Panc1 (cell line): ENCODE measurements around the gene ZNF414. TPM values are rescaled to one million over a fixed set of nuclear protein-coding genes. Genes with fewer than 3 reads are reported as not detected.

Source experiments
- ATAC-seq: fragments of 200-7000 bp; cut with Tn5 transposase; 2 replicates; pipeline ENCODE4 v1.9.1; 2020; ENCODE audit warnings: mild to moderate bottlenecking, moderate library complexity
- BruUV-seq: library from RNA; stranded (reverse); fragments of 400-500 nt; replicated peaks from 2 replicates; lab custom pipeline; 2021; lab: Mats Ljungman, UMichigan
- CTCF ChIA-PET: fragments of 300-600 bp; sonication (Branson Sonifier 250); formaldehyde crosslinking; loops from one replicate; lab custom pipeline; 2022; ENCODE audit warnings: antibody characterized with exemption; lab: Charles Lee
- POLR2A ChIA-PET: fragments of 300-600 bp; sonication (Branson Sonifier 250); formaldehyde crosslinking; loops from one replicate; lab custom pipeline; 2022; ENCODE audit warnings: antibody characterized with exemption; lab: Charles Lee
- DNase-seq: peaks from one replicate; pipeline ENCODE4 v3.0.0-alpha.2; 2010; ENCODE audit warnings: low read depth, low spot score
- H3K27ac ChIP-seq: 2 replicates; pipeline ENCODE4 v1.5.1; 2011; ENCODE audit warnings: mild to moderate bottlenecking, low read length, inconsistent platforms
- H3K27me3 ChIP-seq: fragments of 200-500 bp; sonication (Bioruptor generic); 2 replicates; pipeline ENCODE4 v1.6.0; 2014; ENCODE audit warnings: low read length, inconsistent platforms; ENCODE audit not compliant: control insufficient read depth, insufficient read depth
- H3K36me3 ChIP-seq: fragments of 200-500 bp; sonication (Bioruptor generic); 2 replicates; pipeline ENCODE4 v1.5.1; 2014; ENCODE audit warnings: inconsistent platforms, mild to moderate bottlenecking, low read length, moderate library complexity; ENCODE audit not compliant: control insufficient read depth, insufficient read depth
- H3K4me1 ChIP-seq: 2 replicates; pipeline ENCODE4 v1.5.1; 2011; ENCODE audit warnings: inconsistent platforms, mild to moderate bottlenecking, low read length, moderate library complexity; ENCODE audit not compliant: control insufficient read depth, insufficient read depth
- H3K4me3 ChIP-seq, 2 experiments: 2 replicates each; pipeline ENCODE4 v1.5.1; 2011 to 2012; ENCODE audit warnings: low read depth in 2 of 2, low read length in 2 of 2, mild to moderate bottlenecking in 2 of 2, inconsistent platforms in 1 of 2, moderate library complexity in 1 of 2
- H3K9me3 ChIP-seq: fragments of 200-500 bp; sonication (Bioruptor generic); 2 replicates; pipeline ENCODE4 v1.5.1; 2014; ENCODE audit warnings: low read depth, mild to moderate bottlenecking, inconsistent platforms, low read length, moderate library complexity; ENCODE audit not compliant: control insufficient read depth, insufficient read depth
- CTCF ChIP-seq: fragments of 450-650 bp; IDR thresholded peaks from 2 replicates; pipeline ENCODE4 v1.5.1; 2017; ENCODE audit warnings: mild to moderate bottlenecking
- POLR2AphosphoS5 ChIP-seq: IDR thresholded peaks from 2 replicates; pipeline ENCODE4 v1.6.1; 2012; ENCODE audit warnings: mild to moderate bottlenecking, low read depth, low read length, moderate library complexity
- REST ChIP-seq, 2 experiments: IDR thresholded peaks; 2 replicates each; pipeline ENCODE4 v1.6.1; 2011 to 2012; ENCODE audit warnings: low read depth in 2 of 2, control low read depth in 1 of 2, low read length in 1 of 2, mild to moderate bottlenecking in 1 of 2, moderate library complexity in 1 of 2; ENCODE audit not compliant: insufficient read depth in 1 of 2
- SIN3A ChIP-seq: IDR thresholded peaks from 2 replicates; pipeline ENCODE4 v1.6.1; 2012; ENCODE audit warnings: low read depth, mild to moderate bottlenecking, low read length, moderate library complexity, borderline replicate concordance; ENCODE audit not compliant: insufficient read depth
- TCF7L2 ChIP-seq: IDR thresholded peaks from 2 replicates; pipeline ENCODE4 v1.6.1; 2011; ENCODE audit warnings: mild to moderate bottlenecking, low read depth, low read length, inconsistent platforms
- in situ Hi-C: cut with HindIII; loops from 2 replicates; pipeline ENCODE4 v1.10.0; 2016; ENCODE audit warnings: low sequenced_read_pairs, low pct_unique_long_range_greater_than_20kb
- intact Hi-C: fragments of 100-400 bp; cut with micrococcal nuclease; formaldehyde crosslinking; loops from one replicate; pipeline ENCODE4 v1.10.0; 2022; ENCODE audit not compliant: unreplicated experiment
- total RNA-seq: library from RNA; stranded (reverse); gene quantifications from one replicate; pipeline ENCODE4 v1.2.1, GENCODE V29; 2021; ENCODE audit not compliant: unreplicated experiment

ZNF414 gene
- total RNA-seq, 1 experiment from 2014 or later: 37.1 TPM

- ChIA-PET POLR2A (interaction anchor here (0.5 kb wide), 1 partner anchor 92 kb away, joined by 4 read pairs; no protein-coding TSS in a partner anchor), CTCF (no interaction called here)
- H3K9me3 ChIP-seq: no peaks in the 10 kb centered on the region
- TF ChIP-seq CTCF: peak; percentile 61; the same call in 1 of the 2 replicates
- no peak for TF ChIP-seq POLR2AphosphoS5
- peak overlapping the region; percentile 61 for H3K27ac ChIP-seq
- no peaks in the 10 kb centered on the region for H3K4me1 ChIP-seq
- intact Hi-C loops (no loop called here), in situ Hi-C loops (no loop called here)
- BruUV-seq: no TSS peak
- ATAC-seq: peak; percentile 71
- H3K27me3 ChIP-seq: no peaks in the 10 kb centered on the region
- H3K36me3 ChIP-seq: no peaks in the 10 kb centered on the region
- H3K4me3 ChIP-seq: peak overlapping the region; percentile 49 to 54
- no peak for DNase-seq
These were observed 7.5 kb downstream of the ZNF414 start for GRCh38 chr19:8506402-8506957.

GRCh38 chr19:8505680-8506401 lies 8.1 kb downstream of the ZNF414 start:
- CTCF ChIA-PET: interaction anchor here (0.7 kb wide), 1 partner anchor 154 kb away, joined by 3 read pairs; no protein-coding TSS in a partner anchor
- H3K27me3 ChIP-seq: no peaks in the 10 kb centered on the region
- peak overlapping the region; percentile 61 for H3K27ac ChIP-seq
- ATAC-seq (peak; percentile 89), DNase-seq (no peak)
- no peaks in the 10 kb centered on the region for H3K4me1 ChIP-seq
- in situ Hi-C loops (no loop called here), intact Hi-C loops (no loop called here)
- peak overlapping the region; percentile 49 to 54 for H3K4me3 ChIP-seq
- TF ChIP-seq CTCF (peak; percentile 88), TCF7L2 (no peak), REST (IDR thresholded peaks at IDR 0.05; ENCODE audit: insufficient read depth in 1 of 2, low read depth in 2 of 2, low read length in 1 of 2) (no peak), SIN3A (no peak), POLR2AphosphoS5 (0 out of 2 replicates have a peak, but pooled peaks have one; percentile 49)
- H3K36me3 ChIP-seq: no peaks in the 10 kb centered on the region
- BruUV-seq: no TSS peak
- POLR2A ChIA-PET: interaction anchor here (0.5 to 0.6 kb wide), 2 partner anchors 65 to 92 kb away, joined by 3 to 4 read pairs; no protein-coding TSS in a partner anchor
- H3K9me3 ChIP-seq: no peaks in the 10 kb centered on the region
